NT2/D1 (cell line): ENCODE results near the gene ROR1.

Source experiments
- SUZ12 ChIP-seq: IDR thresholded peaks from 2 replicates; pipeline ENCODE4 v1.6.1; 2011; ENCODE audit not compliant: insufficient read length, insufficient read depth; ENCODE audit errors: extremely low read depth
- ZNF274 ChIP-seq: IDR thresholded peaks from 2 replicates; pipeline ENCODE4 v1.6.1; 2011; ENCODE audit warnings: mild to moderate bottlenecking, low read depth, low read length

GRCh38 chr1:64046891-64047290, 273.1 kb downstream of the ROR1 start:
- no peak for TF ChIP-seq SUZ12
- no peak for TF ChIP-seq ZNF274
